Smooth muscle cell (in vitro differentiated cells): ENCODE results near the gene CCDC87. TPM values are rescaled to one million over a fixed set of nuclear protein-coding genes. Genes with fewer than 3 reads are reported as not detected.
"Not testable (repeated sequence)": the region's sequence is repeated elsewhere in the genome, so short reads cannot be mapped to it uniquely, and the experiment has no call there.

Experiments used
- DNase-seq: peaks from one replicate; lab custom pipeline; 2025; ENCODE audit not compliant: unreplicated experiment; lab: John Stamatoyannopoulos, UW
- H2AFZ ChIP-seq: fragments of 200-600 bp; sonication (generic); 2 replicates; pipeline ENCODE4 v1.6.0; 2016; ENCODE audit warnings: antibody characterized with exemption, low read depth, mild to moderate bottlenecking
- H3F3A ChIP-seq: fragments of 200-600 bp; sonication (generic); 2 replicates; pipeline ENCODE4 v1.6.0; 2017; ENCODE audit warnings: antibody characterized with exemption, low read depth
- H3K27ac ChIP-seq: fragments of 200-600 bp; sonication (generic); 2 replicates; pipeline ENCODE4 v1.5.1; 2016; ENCODE audit warnings: low read depth, mild to moderate bottlenecking
- H3K27me3 ChIP-seq: fragments of 200-600 bp; sonication (generic); 2 replicates; pipeline ENCODE4 v1.6.1; 2016; ENCODE audit warnings: low read depth, mild to moderate bottlenecking
- H3K36me3 ChIP-seq: fragments of 200-600 bp; sonication (generic); 2 replicates; pipeline ENCODE4 v1.5.1; 2016; ENCODE audit warnings: low read depth
- H3K4me1 ChIP-seq: fragments of 200-600 bp; sonication (generic); 2 replicates; pipeline ENCODE4 v1.5.1; 2016; ENCODE audit warnings: low read depth
- H3K4me2 ChIP-seq: fragments of 200-600 bp; sonication (generic); 2 replicates; pipeline ENCODE4 v1.6.0; 2016; ENCODE audit warnings: mild to moderate bottlenecking
- H3K4me3 ChIP-seq: fragments of 200-600 bp; sonication (generic); 2 replicates; pipeline ENCODE4 v1.5.1; 2016; ENCODE audit warnings: mild to moderate bottlenecking
- H3K79me2 ChIP-seq: fragments of 200-600 bp; sonication (generic); 2 replicates; pipeline ENCODE4 v1.6.0; 2016; ENCODE audit warnings: low read depth, mild to moderate bottlenecking
- H3K9ac ChIP-seq: fragments of 200-600 bp; sonication (generic); 2 replicates; pipeline ENCODE4 v1.6.0; 2016; ENCODE audit warnings: low read depth
- H3K9me3 ChIP-seq: fragments of 200-600 bp; sonication (generic); replicated peaks from 2 replicates; pipeline ENCODE4 v1.5.1; 2016; ENCODE audit warnings: low read depth
- H4K20me1 ChIP-seq: fragments of 200-600 bp; sonication (generic); 2 replicates; pipeline ENCODE4 v1.6.0; 2016; ENCODE audit warnings: low read depth
- CTCF ChIP-seq: fragments of 200-600 bp; sonication (generic); IDR thresholded peaks from 2 replicates; pipeline ENCODE4 v1.5.1; 2017; ENCODE audit warnings: borderline replicate concordance, mild to moderate bottlenecking, antibody characterized with exemption; ENCODE audit not compliant: insufficient read depth, poor library complexity, severe bottlenecking
- WGBS: methylation state at CpG from one replicate; pipeline ENCODE4 v1.1.7; 2016; ENCODE audit warnings: low lambda C conversion rate; 5-methylcytosine and 5-hydroxymethylcytosine counted together
- polyA plus RNA-seq: library from polyadenylated mRNA; unstranded; fragments of >200 nt; fragmentation: Nextera tagmentation; extraction: Ambion mirVana; gene quantifications from 2 replicates; pipeline ENCODE4 v1.2.1, GENCODE V29; 2016
- small RNA-seq: library from RNA; depleted of rRNA; stranded (forward); fragments of <200 nt; gene quantifications from one replicate; pipeline ENCODE3, GENCODE V24; 2014
- total RNA-seq: library from RNA; depleted of rRNA; stranded (reverse); fragments of >200 nt; gene quantifications from 2 replicates; pipeline ENCODE4 v1.2.3, GENCODE V29; 2014

Gene CCDC87
- total and polyA plus RNA-seq, 2 experiments from 2014 or later, result 0.56 to 2.5 TPM

GRCh38 chr11:66541892-66542291 is 51.0 kb downstream of the CCDC87 start:
- Histone ChIP-seq H4K20me1 (no peaks in the 10 kb centered on the region), H3K27me3 (no peaks in the 10 kb centered on the region), H3K4me1 (peaks cover 11% of the 10 kb centered on the region), H3K4me2 (no peak overlapping the region), H3K9me3 (no peaks in the 10 kb centered on the region), H3F3A (peaks cover 7% of the 10 kb centered on the region), H2AFZ (no peak overlapping the region), H3K36me3 (no peaks in the 10 kb centered on the region), H3K4me3 (no peak overlapping the region), H3K79me2 (peaks cover 6% of the 10 kb centered on the region), H3K9ac (no peak overlapping the region), H3K27ac (no peak overlapping the region)
- WGBS, result 95% methylated on average over 4 of the region's 4 CpGs
- TF ChIP-seq CTCF, result no peak
- no peak for DNase-seq

GRCh38 chr11:66540598-66540997 is 52.3 kb downstream of the CCDC87 start:
- WGBS, result 92% methylated on average over 8 of the region's 8 CpGs
- H3K4me2 ChIP-seq, H2AFZ ChIP-seq, H3K4me1 ChIP-seq, H3K79me2 ChIP-seq, H4K20me1 ChIP-seq, H3K9ac ChIP-seq, H3F3A ChIP-seq, H3K4me3 ChIP-seq, H3K36me3 ChIP-seq, H3K9me3 ChIP-seq, H3K27me3 ChIP-seq, DNase-seq, H3K27ac ChIP-seq: not testable (repeated sequence)

Small RNA genes within 50 kb of the gene (small RNA-seq; reads per million reads assigned to genes)
- gene RNU4-39P, result not detected

Other genes with a start within 250 kb of the CCDC87 start
- 22.7 and 23.8 TPM in 2 replicates for gene BRMS1, start 248.0 kb downstream of the CCDC87 start, total RNA-seq
- gene BRMS1, start 248.0 kb downstream of the CCDC87 start, polyA plus RNA-seq, result 44.2 and 56.7 TPM in 2 replicates
- gene B4GAT1, start 245.4 kb downstream of the CCDC87 start, total RNA-seq, result 26.5 and 27.1 TPM in 2 replicates
- gene B4GAT1, start 245.4 kb downstream of the CCDC87 start, polyA plus RNA-seq, result 29.4 and 35.1 TPM in 2 replicates
- gene SLC29A2, start 221.3 kb downstream of the CCDC87 start, total RNA-seq, result 3.5 TPM in 2 replicates
- 8.5 and 8.8 TPM in 2 replicates for gene SLC29A2, start 221.3 kb downstream of the CCDC87 start, polyA plus RNA-seq
- 0.58 and 0.85 TPM in 2 replicates for gene NPAS4, start 172.0 kb downstream of the CCDC87 start, total RNA-seq
- 0.84 and 1.1 TPM in 2 replicates for gene NPAS4, start 172.0 kb downstream of the CCDC87 start, polyA plus RNA-seq
- 36.1 and 38.7 TPM in 2 replicates for gene MRPL11, start 154.2 kb downstream of the CCDC87 start, total RNA-seq
- gene MRPL11, start 154.2 kb downstream of the CCDC87 start, polyA plus RNA-seq, result 54.5 and 68.4 TPM in 2 replicates
- 2.1 and 3.8 TPM in 2 replicates for gene PELI3, start 126.2 kb downstream of the CCDC87 start, total RNA-seq
- gene PELI3, start 126.2 kb downstream of the CCDC87 start, polyA plus RNA-seq, result 9.4 and 10.6 TPM in 2 replicates
- gene DPP3, start 112.6 kb downstream of the CCDC87 start, total RNA-seq, result 34.6 and 59.2 TPM in 2 replicates
- 38.0 and 40.1 TPM in 2 replicates for gene DPP3, start 112.6 kb downstream of the CCDC87 start, polyA plus RNA-seq
- 25.9 and 30.1 TPM in 2 replicates for gene BBS1, start 82.4 kb downstream of the CCDC87 start, total RNA-seq
- 13.0 and 15.6 TPM in 2 replicates for gene BBS1, start 82.4 kb downstream of the CCDC87 start, polyA plus RNA-seq
- 11.1 and 15.7 TPM in 2 replicates for gene ZDHHC24, start 47.0 kb downstream of the CCDC87 start, total RNA-seq
- 13.9 and 14.4 TPM in 2 replicates for gene ZDHHC24, start 47.0 kb downstream of the CCDC87 start, polyA plus RNA-seq
- 0.49 TPM in 1 of 2 replicates, not detected in the other for gene ACTN3, start 46.2 kb downstream of the CCDC87 start, total RNA-seq
- gene ACTN3, start 46.2 kb downstream of the CCDC87 start, polyA plus RNA-seq, result 1.3 and 1.4 TPM in 2 replicates
- gene CTSF, start 24.5 kb downstream of the CCDC87 start, total RNA-seq, result 0.27 and 0.45 TPM in 2 replicates
- 0.62 TPM in 1 of 2 replicates, not detected in the other for gene CTSF, start 24.5 kb downstream of the CCDC87 start, polyA plus RNA-seq
- 24.6 and 29.2 TPM in 2 replicates for gene CCS, start 122 bp upstream of the CCDC87 start, total RNA-seq
- 104 and 113 TPM in 2 replicates for gene CCS, start 122 bp upstream of the CCDC87 start, polyA plus RNA-seq
- 25.3 and 34.4 TPM in 2 replicates for gene RBM14, start 23.6 kb upstream of the CCDC87 start, total RNA-seq
- 41.0 and 41.1 TPM in 2 replicates for gene RBM14, start 23.6 kb upstream of the CCDC87 start, polyA plus RNA-seq
- gene RBM4, start 45.6 kb upstream of the CCDC87 start, total RNA-seq, result 110 and 125 TPM in 2 replicates
- gene RBM4, start 45.6 kb upstream of the CCDC87 start, polyA plus RNA-seq, result 121 and 150 TPM in 2 replicates
- 17.0 and 17.6 TPM in 2 replicates for gene RBM4B, start 84.8 kb upstream of the CCDC87 start, total RNA-seq
- 17.8 and 23.7 TPM in 2 replicates for gene RBM4B, start 84.8 kb upstream of the CCDC87 start, polyA plus RNA-seq
- 15.6 and 20.9 TPM in 2 replicates for gene SPTBN2, start 136.2 kb upstream of the CCDC87 start, total RNA-seq
- gene SPTBN2, start 136.2 kb upstream of the CCDC87 start, polyA plus RNA-seq, result 15.7 and 18.3 TPM in 2 replicates